ENCODE data around the gene CYP26C1.
"Not testable (repeated sequence)": the region's sequence is repeated elsewhere in the genome, so short reads cannot be mapped to it uniquely, and the experiment has no call there.

The CYP26C1 gene

DNA sequence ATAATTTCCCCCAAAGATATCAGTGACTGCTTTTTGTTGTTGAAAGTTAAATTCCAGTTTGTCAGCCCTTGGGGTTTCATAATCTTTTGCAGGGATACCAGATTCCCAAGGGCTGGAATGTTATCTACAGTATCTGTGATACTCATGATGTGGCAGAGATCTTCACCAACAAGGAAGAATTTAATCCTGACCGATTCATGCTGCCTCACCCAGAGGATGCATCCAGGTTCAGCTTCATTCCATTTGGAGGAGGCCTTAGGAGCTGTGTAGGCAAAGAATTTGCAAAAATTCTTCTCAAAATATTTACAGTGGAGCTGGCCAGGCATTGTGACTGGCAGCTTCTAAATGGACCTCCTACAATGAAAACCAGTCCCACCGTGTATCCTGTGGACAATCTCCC, 16.3 kb downstream of the CYP26C1 start:
- DNase-seq (ENCODE audit: low read depth): no peak

DNA sequence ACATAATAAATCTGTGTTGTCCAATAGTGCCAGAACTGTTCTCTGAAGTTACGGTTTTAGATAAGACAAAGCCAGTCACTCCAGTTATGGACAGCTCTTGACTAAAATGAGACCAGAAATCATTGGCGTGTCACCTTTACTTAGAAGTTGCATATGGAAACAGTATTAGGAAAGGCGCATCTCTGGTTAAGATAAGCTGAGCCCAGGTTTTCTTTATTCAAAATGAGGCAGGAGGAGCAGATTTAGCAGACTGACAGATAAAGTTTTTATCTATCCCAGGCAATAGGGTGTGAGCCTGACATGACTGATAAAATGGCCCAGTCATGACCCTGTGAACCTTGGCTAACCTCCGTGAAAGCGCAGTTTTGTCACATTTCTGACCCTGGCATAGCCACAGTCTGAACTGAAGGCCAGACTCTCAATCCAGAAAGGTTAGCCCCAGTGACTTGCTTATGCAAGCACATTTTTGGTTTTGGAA, 17.3 kb downstream of the CYP26C1 start:
- no peak for DNase-seq (ENCODE audit: low read depth)

- no peak for DNase-seq (ENCODE audit: low read depth)
Measured at GRCh38 chr10:93079663-93080349, 19.2 kb downstream of the CYP26C1 start.

GRCh38 chr10:93080350-93081046, 19.9 kb downstream of the CYP26C1 start:
- no peak for DNase-seq (ENCODE audit: low read depth)

- no peak for DNase-seq (ENCODE audit: low read depth)
Measured at GRCh38 chr10:93081318-93081717, 20.7 kb downstream of the CYP26C1 start.

DNA sequence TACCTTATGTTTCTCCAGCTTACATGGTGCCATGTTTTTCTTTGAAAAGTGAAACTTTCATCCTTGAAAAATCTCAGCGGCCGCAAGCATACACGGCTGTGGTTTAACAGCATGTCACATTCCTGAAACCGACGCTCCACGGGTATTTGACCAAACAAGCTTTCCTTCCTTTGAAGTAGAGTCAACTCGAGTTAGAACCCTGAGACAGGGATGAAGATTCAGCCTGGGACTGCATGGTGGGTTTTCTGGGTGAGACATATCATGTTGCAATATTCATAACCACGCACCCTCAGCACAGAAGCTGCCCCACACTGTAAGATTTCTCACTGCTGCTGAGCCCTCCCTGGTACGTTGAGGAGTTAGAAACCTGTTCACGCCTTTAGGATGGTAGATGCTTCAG, 21.2 kb downstream of the CYP26C1 start:
- DNase-seq (ENCODE audit: low read depth): no peak

DNA sequence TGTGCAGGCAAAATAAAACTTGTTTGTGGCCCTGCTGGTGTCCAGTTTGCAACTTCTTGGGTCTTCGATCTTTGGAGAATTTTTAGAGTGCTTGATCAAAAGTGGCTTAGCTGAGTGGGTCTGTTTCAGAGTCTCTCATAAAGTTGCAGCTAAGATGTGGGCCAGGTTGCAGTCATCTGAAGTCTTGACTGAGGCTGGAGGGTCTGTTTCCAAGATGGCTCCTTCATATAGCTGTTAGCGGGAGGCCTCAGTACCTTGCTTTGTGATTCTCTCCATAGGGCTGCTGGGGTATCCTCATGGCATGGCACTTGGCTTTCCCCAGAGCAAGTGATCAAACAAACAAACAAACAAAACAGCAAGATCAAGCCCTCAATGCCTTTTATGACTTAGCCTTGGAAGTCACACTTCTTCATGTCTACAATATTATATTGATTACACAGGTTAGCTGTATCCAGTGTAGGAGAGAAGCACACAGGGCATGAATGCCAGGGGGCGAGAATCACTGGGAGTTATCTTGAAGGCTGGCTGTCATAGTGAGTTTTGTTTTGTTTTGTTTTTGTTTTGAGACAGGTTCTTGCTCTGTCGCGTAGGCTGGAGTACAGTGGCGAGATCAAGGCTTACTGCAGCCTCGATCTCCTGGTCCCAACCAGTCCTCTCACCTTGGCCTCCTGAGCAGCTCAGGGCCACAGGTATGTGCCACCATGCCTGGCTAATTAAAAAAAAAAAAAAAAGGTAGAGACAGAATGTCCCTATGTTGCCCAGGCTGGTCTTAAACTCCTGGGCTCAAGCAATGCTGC, 23.3 kb downstream of the CYP26C1 start:
- DNase-seq (ENCODE audit: low read depth): no peak

- DNase-seq (ENCODE audit: low read depth): no peak
Measured at GRCh38 chr10:93085272-93085859, 24.8 kb downstream of the CYP26C1 start.

DNA sequence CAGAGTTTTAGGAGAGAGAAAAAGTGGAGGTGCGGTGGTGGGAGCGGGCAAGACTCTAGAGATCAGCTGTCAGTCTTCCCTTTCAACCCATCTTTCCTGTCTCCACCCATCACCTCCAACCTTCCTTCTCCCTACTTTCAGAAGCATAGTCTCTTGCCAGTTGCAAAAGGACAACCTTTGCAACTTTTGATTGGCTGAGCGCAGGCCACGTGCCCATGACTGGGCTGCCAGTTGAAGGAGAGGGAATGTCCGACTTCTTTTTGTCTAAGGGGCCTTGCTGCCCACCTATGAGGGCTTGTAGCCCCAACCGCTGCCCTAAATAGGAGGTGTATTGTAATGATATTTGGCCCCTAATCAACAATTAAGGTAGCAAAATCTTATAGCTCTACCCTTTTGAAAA, 25.7 kb downstream of the CYP26C1 start:
- DNase-seq (ENCODE audit: low read depth): no peak

GRCh38 chr10:93087846-93088245, 27.2 kb downstream of the CYP26C1 start:
- DNase-seq (ENCODE audit: low read depth): no peak

DNA sequence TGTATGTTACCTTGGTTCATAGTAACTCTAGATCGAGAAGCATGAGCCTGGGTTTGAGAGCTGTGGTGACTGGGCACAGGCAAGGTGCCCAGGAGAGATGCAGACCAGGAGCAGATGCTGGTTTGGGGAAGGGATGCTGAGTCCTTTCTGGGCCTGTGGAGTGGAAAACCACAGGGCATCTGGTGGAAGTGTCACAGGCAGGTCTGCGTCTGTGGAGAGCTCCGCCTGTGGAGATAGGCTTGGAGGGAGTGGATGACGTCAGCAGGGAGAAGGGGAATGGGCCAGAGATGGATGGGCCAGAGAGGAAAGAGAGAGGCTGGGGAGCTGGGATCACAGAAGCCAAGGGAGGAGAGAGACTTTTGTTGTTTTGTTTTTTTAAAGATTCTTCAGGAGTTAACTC, 27.9 kb downstream of the CYP26C1 start:
- DNase-seq (ENCODE audit: low read depth): no peak

DNA sequence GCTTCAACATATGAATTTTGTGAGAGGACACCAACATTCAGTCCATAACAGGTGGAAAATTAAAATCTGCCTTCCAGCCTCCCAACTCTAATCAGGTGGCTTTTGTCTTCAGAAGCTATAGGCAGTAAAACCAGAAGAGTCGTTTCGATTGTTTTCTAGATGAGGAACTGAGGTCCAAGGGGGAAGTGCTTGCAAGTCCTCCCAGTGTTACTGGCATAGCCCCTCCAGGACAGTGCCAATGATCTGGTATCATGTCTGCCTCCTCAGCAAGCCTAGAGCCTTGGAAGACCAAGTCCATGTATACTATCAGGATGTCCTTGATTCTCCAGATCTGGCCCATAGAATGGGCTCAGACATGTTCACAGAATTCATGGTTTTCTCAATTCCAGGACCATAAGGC, 30.0 kb downstream of the CYP26C1 start:
- DNase-seq (ENCODE audit: low read depth): no peak

DNA sequence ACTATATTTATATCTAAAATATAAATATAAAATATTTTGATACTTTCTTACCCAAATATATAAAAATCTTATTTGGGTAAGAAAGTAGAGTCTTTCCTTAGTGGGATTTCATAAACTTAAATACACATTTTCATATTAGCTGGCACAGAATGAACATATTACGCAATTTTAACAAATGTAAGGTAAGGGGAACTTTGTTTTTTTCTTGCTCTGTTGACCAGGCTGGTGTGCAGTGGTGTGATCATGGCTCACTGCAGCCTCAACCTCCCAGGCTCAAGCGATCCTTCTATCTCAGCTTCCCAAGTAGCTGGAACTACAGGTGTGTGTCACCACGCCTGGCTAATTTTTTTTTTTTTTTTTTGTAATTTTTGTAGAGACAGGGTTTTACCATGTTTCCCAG, 31.4 kb downstream of the CYP26C1 start:
- no peak for DNase-seq (ENCODE audit: low read depth)

DNA sequence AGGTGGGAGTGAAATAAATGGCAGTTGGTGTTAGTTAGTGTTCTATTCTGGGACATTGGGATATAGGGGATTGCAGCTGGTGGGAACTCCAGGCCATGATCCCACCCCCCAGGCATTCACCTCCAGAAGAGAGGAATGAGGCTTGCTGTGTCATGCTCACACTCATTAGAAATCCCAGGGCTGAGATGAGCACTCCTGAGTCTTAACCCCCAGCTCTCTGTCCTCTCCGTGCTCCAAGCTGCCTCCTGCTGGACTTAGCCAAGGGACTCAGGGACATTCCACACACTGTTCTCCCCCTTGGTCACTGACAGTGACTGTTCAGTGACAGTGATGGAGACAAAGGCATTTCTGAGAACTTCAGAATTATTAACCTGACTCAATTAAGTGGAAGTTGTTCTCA, 34.6 kb downstream of the CYP26C1 start:
- DNase-seq (ENCODE audit: low read depth): no peak

GRCh38 chr10:93096901-93097300, 36.3 kb downstream of the CYP26C1 start:
- no peak for DNase-seq (ENCODE audit: low read depth)

DNA sequence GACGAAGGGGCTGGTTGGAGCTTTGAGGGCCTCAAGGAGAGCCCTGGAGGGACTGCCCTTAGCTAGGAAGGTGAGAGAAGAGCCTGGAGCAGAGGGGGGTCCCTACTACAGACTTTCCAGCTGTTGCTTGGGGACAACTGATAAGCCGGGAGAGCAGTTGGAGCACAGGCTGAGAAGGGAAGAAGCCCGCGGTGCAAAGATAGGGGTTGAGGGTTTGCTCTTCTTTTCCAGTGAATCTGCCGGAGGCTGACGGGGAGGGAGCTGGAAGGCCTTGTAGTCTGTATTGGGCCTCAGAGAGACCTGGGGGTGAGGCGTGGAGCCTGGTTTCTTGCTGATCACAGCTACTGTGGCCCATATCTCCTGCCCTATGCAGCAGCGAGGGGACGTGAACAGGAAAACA, 36.8 kb downstream of the CYP26C1 start:
- DNase-seq (ENCODE audit: low read depth): no peak

DNA sequence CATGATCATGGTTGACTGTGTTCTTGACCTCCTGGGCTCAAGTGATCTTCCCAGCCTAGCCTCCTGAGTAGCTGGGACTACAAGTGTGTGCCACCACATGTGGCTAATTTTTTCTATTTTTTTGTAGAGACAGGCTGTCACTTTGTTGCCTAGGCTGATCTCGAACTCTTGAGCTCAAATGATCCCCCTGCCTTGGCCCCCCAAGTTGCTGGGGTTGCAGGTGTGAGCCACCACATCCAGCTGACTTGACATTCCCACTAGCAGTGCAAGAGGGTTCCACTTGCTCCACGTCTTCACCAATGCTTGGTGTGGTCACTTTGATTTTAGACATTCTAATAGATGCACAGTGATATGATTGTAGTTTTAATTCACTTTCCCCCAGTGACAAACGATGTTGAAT, 38.2 kb downstream of the CYP26C1 start:
- DNase-seq (ENCODE audit: low read depth): no peak

DNA sequence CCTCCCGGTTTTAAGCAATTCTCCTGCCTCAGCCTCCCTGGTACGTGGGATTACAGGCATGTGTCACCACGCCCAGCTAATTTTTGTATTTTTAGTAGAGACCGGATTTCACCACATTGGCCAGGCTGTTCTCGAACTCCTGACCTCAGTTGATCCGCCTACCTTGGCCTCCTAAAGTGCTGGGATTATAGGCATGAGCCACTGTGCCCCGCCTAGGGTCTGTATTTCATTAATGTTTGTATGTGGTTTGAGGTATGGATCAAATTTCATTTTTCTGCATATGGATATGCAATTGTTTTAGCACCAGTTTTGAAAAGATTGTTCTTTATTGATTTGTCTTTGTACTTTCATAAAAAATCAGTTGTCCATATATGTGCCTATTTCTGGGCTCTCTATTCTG, 39.1 kb downstream of the CYP26C1 start:
- DNase-seq (ENCODE audit: low read depth): no peak

DNA sequence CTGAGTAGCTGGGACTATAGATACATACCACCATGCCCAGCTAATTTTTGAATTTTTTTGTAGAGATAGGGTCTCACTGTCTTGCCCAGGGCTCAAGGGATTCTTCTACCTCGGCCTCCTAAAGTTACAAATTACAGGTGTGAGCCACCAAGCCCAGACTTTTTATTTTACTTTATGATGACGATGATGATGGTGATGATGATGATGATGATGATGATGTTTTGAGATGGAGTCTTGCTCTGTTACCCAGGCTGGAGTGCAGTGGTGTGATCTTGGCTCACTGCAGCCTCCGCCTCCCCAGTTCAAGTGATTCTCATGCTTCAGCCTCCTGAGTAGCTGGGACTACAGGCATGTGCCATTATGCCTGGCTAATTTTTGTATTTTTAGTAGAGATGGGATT, 40.5 kb downstream of the CYP26C1 start:
- not testable (repeated sequence) for DNase-seq (ENCODE audit: low read depth)

- no peak for DNase-seq (ENCODE audit: low read depth)
Measured at GRCh38 chr10:93103953-93104352, 43.4 kb downstream of the CYP26C1 start.

DNA sequence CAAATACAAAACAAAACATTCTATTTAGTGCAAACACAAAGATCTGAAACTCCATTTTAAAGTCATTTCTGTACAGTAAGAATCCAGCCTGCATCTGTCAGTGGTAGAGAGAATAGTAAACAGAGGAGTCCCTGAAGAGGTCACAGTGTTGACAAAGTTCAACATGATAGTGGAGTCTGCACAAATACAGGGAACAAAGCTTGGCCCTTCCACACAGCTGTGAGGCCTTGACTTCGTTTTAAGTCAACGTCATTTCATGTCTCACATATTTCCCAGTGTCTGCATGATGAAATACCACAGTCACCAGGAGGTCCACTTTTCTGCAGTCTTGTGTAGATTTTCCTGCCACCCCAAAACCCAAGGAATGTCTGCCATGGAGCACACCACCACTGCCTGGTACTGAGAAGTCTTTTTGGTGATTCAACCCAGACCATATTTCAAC, 46.1 kb downstream of the CYP26C1 start:
- no peak for DNase-seq (ENCODE audit: low read depth)

- DNase-seq (ENCODE audit: low read depth): no peak
Measured at GRCh38 chr10:93110472-93111146, 50.0 kb downstream of the CYP26C1 start.
